Caco-2 (cell line): Measurements from ENCODE around the gene RGS6. TPM values are rescaled to one million over a fixed set of nuclear protein-coding genes. Genes with fewer than 3 reads are reported as not detected.

Experiments
- BruUV-seq: library from RNA; stranded (reverse); fragments of 400-500 nt; replicated peaks from 2 replicates; lab custom pipeline; 2021; lab: Mats Ljungman, UMichigan
- CTCF ChIA-PET: fragments of 300-600 bp; sonication (Branson Sonifier 250); formaldehyde crosslinking; loops from one replicate; lab custom pipeline; 2022; ENCODE audit warnings: antibody characterized with exemption; lab: Charles Lee
- POLR2A ChIA-PET: fragments of 300-600 bp; sonication (Branson Sonifier 250); formaldehyde crosslinking; loops from one replicate; lab custom pipeline; 2022; ENCODE audit warnings: antibody characterized with exemption; lab: Charles Lee
- DNase-seq, 2 experiments: peaks; one replicate each; pipeline versions ENCODE4 v3.0.0 to v3.0.0-alpha.2; 2020 to 2022
- H3K27me3 ChIP-seq: replicated peaks from 2 replicates; pipeline ENCODE4 v1.6.0; 2011; ENCODE audit warnings: low read length; ENCODE audit not compliant: control insufficient read depth, insufficient read depth
- H3K36me3 ChIP-seq: 2 replicates; pipeline ENCODE4 v1.5.1; 2011; ENCODE audit warnings: low read length; ENCODE audit not compliant: control insufficient read depth, insufficient read depth
- H3K4me1 ChIP-seq: fragments of 250-450 bp; sonication (Bioruptor Pico); 2 replicates; pipeline ENCODE4 v1.5.1; 2020; ENCODE audit warnings: mild to moderate bottlenecking
- H3K4me3 ChIP-seq: 2 replicates; pipeline ENCODE4 v1.5.1; 2011; ENCODE audit warnings: low read depth, mild to moderate bottlenecking, control low read depth, low read length
- H3K9me3 ChIP-seq: fragments of 250-450 bp; sonication (Bioruptor Pico); 2 replicates; pipeline ENCODE4 v1.5.1; 2020; ENCODE audit warnings: mild to moderate bottlenecking, moderate library complexity
- H3K27ac Mint-ChIP-seq: one replicate; pipeline ENCODE4 v1.8.0; 2022; ENCODE audit warnings: mixed read lengths; ENCODE audit not compliant: unreplicated experiment
- H3K27me3 Mint-ChIP-seq: one replicate; pipeline ENCODE4 v1.8.0; 2022; ENCODE audit warnings: mixed read lengths; ENCODE audit not compliant: insufficient read depth, unreplicated experiment
- H3K36me3 Mint-ChIP-seq: one replicate; pipeline ENCODE4 v1.8.0; 2022; ENCODE audit warnings: mild to moderate bottlenecking, mixed read lengths; ENCODE audit not compliant: insufficient read depth, unreplicated experiment
- H3K4me1 Mint-ChIP-seq: one replicate; pipeline ENCODE4 v1.8.0; 2022; ENCODE audit warnings: low read depth, mixed read lengths; ENCODE audit not compliant: unreplicated experiment
- H3K4me3 Mint-ChIP-seq: one replicate; pipeline ENCODE4 v1.8.0; 2022; ENCODE audit warnings: mild to moderate bottlenecking, moderate library complexity, mixed read lengths; ENCODE audit not compliant: unreplicated experiment
- H3K9me3 Mint-ChIP-seq: one replicate; pipeline ENCODE4 v1.8.0; 2022; ENCODE audit warnings: mixed read lengths; ENCODE audit not compliant: unreplicated experiment
- CTCF ChIP-seq, 2 experiments: fragments of 200-600 bp in 1 of 2; IDR thresholded peaks; 1 replicate in 1 of 2; 2 replicates in 1 of 2; pipeline versions ENCODE4 v1.5.1 to v1.8.0; 2011 to 2022; ENCODE audit warnings: antibody characterized with exemption in 1 of 2, control low read depth in 1 of 2, inconsistent platforms in 1 of 2, low read depth in 1 of 2, low read length in 1 of 2, mild to moderate bottlenecking in 1 of 2, moderate library complexity in 1 of 2; ENCODE audit not compliant: insufficient read depth in 1 of 2, severe bottlenecking in 1 of 2, unreplicated experiment in 1 of 2
- intact Hi-C: fragments of 100-400 bp; cut with micrococcal nuclease; formaldehyde crosslinking; loops from one replicate; pipeline ENCODE4 v1.10.0; 2022; ENCODE audit not compliant: unreplicated experiment
- total RNA-seq: library from RNA; stranded (reverse); gene quantifications from 2 replicates; pipeline ENCODE4 v1.2.3, GENCODE V29; 2022

RGS6 gene
- total RNA-seq, 1 experiment from 2014 or later, result not detected

GRCh38 chr14:72380456-72380855, 448.2 kb downstream of the RGS6 start:
- Mint-ChIP-seq H3K36me3 (no peaks in the 10 kb centered on the region), H3K9me3 (peaks cover 8% of the 10 kb centered on the region), H3K27ac (no peak overlapping the region), H3K4me1 (no peaks in the 10 kb centered on the region), H3K4me3 (no peak overlapping the region), H3K27me3 (peaks cover 8% of the 10 kb centered on the region)
- intact Hi-C loops, result no loop called here
- no peak overlapping the region for H3K4me3 ChIP-seq
- TF ChIP-seq CTCF (IDR thresholded peaks at IDR 0.05; ENCODE audit: insufficient read depth in 1 of 2, low read depth in 1 of 2, low read length in 1 of 2, severe bottlenecking in 1 of 2, unreplicated experiment in 1 of 2), result no peak
- DNase-seq, result no peak
- H3K9me3 ChIP-seq, result peaks cover 14% of the 10 kb centered on the region; the same call in 1 of the 2 replicates
- no peaks in the 10 kb centered on the region for H3K27me3 ChIP-seq
- ChIA-PET CTCF (no interaction called here), POLR2A (no interaction called here)
- no peaks in the 10 kb centered on the region for H3K36me3 ChIP-seq
- BruUV-seq, result no TSS peak
- H3K4me1 ChIP-seq, result no peaks in the 10 kb centered on the region

- Mint-ChIP-seq H3K9me3 (peaks cover 8% of the 10 kb centered on the region), H3K4me1 (no peaks in the 10 kb centered on the region), H3K27me3 (peaks cover 7% of the 10 kb centered on the region), H3K4me3 (no peak overlapping the region), H3K36me3 (no peaks in the 10 kb centered on the region), H3K27ac (no peak overlapping the region)
- Histone ChIP-seq H3K9me3 (peaks cover 6% of the 10 kb centered on the region; the same call in 1 of the 2 replicates), H3K27me3 (no peaks in the 10 kb centered on the region), H3K4me1 (no peaks in the 10 kb centered on the region), H3K4me3 (no peak overlapping the region), H3K36me3 (no peaks in the 10 kb centered on the region)
- intact Hi-C loops, result no loop called here
- POLR2A ChIA-PET, result no interaction called here
- BruUV-seq, result no TSS peak
- DNase-seq, result no peak
- TF ChIP-seq CTCF (IDR thresholded peaks at IDR 0.05; ENCODE audit: insufficient read depth in 1 of 2, low read depth in 1 of 2, low read length in 1 of 2, severe bottlenecking in 1 of 2, unreplicated experiment in 1 of 2), result no peak
- CTCF ChIA-PET, result no interaction called here
These were observed 451.6 kb downstream of the RGS6 start for GRCh38 chr14:72383865-72384264.

- no TSS peak for BruUV-seq
- Histone ChIP-seq H3K27me3 (no peaks in the 10 kb centered on the region), H3K9me3 (no peaks in the 10 kb centered on the region), H3K4me3 (no peak overlapping the region), H3K4me1 (no peaks in the 10 kb centered on the region), H3K36me3 (no peaks in the 10 kb centered on the region)
- Mint-ChIP-seq H3K27ac (no peak overlapping the region), H3K9me3 (no peaks in the 10 kb centered on the region), H3K4me3 (no peak overlapping the region), H3K36me3 (no peaks in the 10 kb centered on the region), H3K4me1 (no peaks in the 10 kb centered on the region), H3K27me3 (peaks cover 6% of the 10 kb centered on the region)
- DNase-seq, result no peak
- ChIA-PET POLR2A (no interaction called here), CTCF (no interaction called here)
- no peak for TF ChIP-seq CTCF (IDR thresholded peaks at IDR 0.05; ENCODE audit: insufficient read depth in 1 of 2, low read depth in 1 of 2, low read length in 1 of 2, severe bottlenecking in 1 of 2, unreplicated experiment in 1 of 2)
- intact Hi-C loops, result no loop called here
These were observed 455.5 kb downstream of the RGS6 start for GRCh38 chr14:72387726-72388125.
